ENCODE data around the gene RNF41. TPM values are rescaled to one million over a fixed set of nuclear protein-coding genes. Genes with fewer than 3 reads are reported as not detected.

Gene RNF41
- total and polyA plus RNA-seq, 2 experiments from 2014 or later, result 17.3 to 37.2 TPM

GRCh38 chr12:56178347-56178746, 43.4 kb downstream of the RNF41 start:
- Histone ChIP-seq H3K27ac (no peak overlapping the region), H3K4me3 (no peak overlapping the region), H3K36me3 (peaks cover 74% of the 10 kb centered on the region), H3K27me3 (no peaks in the 10 kb centered on the region), H3K4me1 (ENCODE audit: low read depth) (peaks cover 2% of the 10 kb centered on the region), H3K9me3 (ENCODE audit: low read depth) (no peaks in the 10 kb centered on the region)
- no peak for DNase-seq (ENCODE audit: low read depth in 1 of 2, low spot score in 1 of 2)
- TF ChIP-seq CTCF (IDR thresholded peaks at IDR 0.05; ENCODE audit: low read depth, low read length), result no peak

GRCh38 chr12:56172839-56173238, 48.9 kb downstream of the RNF41 start:
- H3K4me1 ChIP-seq (ENCODE audit: low read depth), result peaks cover 3% of the 10 kb centered on the region
- TF ChIP-seq CTCF (IDR thresholded peaks at IDR 0.05; ENCODE audit: low read depth, low read length), result no peak
- H3K27ac ChIP-seq, result no peak overlapping the region
- DNase-seq (ENCODE audit: low read depth in 1 of 2, low spot score in 1 of 2), result no peak
- H3K4me3 ChIP-seq, result no peak overlapping the region
- no peaks in the 10 kb centered on the region for H3K9me3 ChIP-seq (ENCODE audit: low read depth)
- H3K27me3 ChIP-seq, result no peaks in the 10 kb centered on the region
- H3K36me3 ChIP-seq, result peaks cover 70% of the 10 kb centered on the region

GRCh38 chr12:56169229-56169759, 52.4 kb downstream of the RNF41 start:
- Histone ChIP-seq H3K4me1 (ENCODE audit: low read depth) (peaks cover 10% of the 10 kb centered on the region), H3K4me3 (no peak overlapping the region), H3K27me3 (no peaks in the 10 kb centered on the region), H3K9me3 (ENCODE audit: low read depth) (no peaks in the 10 kb centered on the region), H3K36me3 (peaks cover 63% of the 10 kb centered on the region), H3K27ac (no peak overlapping the region)
- TF ChIP-seq CTCF (IDR thresholded peaks at IDR 0.05; ENCODE audit: low read depth, low read length), result no peak
- DNase-seq (ENCODE audit: low read depth in 1 of 2, low spot score in 1 of 2), result no peak

- H3K4me1 ChIP-seq (ENCODE audit: low read depth), result peaks cover 22% of the 10 kb centered on the region
- H3K4me3 ChIP-seq, result no peak overlapping the region
- TF ChIP-seq CTCF (IDR thresholded peaks at IDR 0.05; ENCODE audit: low read depth, low read length), result no peak
- H3K9me3 ChIP-seq (ENCODE audit: low read depth), result no peaks in the 10 kb centered on the region
- no peak overlapping the region for H3K27ac ChIP-seq
- DNase-seq (ENCODE audit: low read depth in 1 of 2, low spot score in 1 of 2), result no peak
- peaks cover 66% of the 10 kb centered on the region for H3K36me3 ChIP-seq
- H3K27me3 ChIP-seq, result no peaks in the 10 kb centered on the region
Observed at GRCh38 chr12:56165369-56165768, 56.4 kb downstream of the RNF41 start.

- H3K36me3 ChIP-seq, result peaks cover 75% of the 10 kb centered on the region
- no peaks in the 10 kb centered on the region for H3K9me3 ChIP-seq (ENCODE audit: low read depth)
- DNase-seq (ENCODE audit: low read depth in 1 of 2, low spot score in 1 of 2), result no peak
- H3K4me1 ChIP-seq (ENCODE audit: low read depth), result peaks cover 32% of the 10 kb centered on the region
- H3K27ac ChIP-seq, result peak overlapping the region; percentile 100
- no peaks in the 10 kb centered on the region for H3K27me3 ChIP-seq
- no peak for TF ChIP-seq CTCF (IDR thresholded peaks at IDR 0.05; ENCODE audit: low read depth, low read length)
- H3K4me3 ChIP-seq, result no peak overlapping the region
Observed at GRCh38 chr12:56164345-56164729, 57.4 kb downstream of the RNF41 start.

All from cardiac muscle cell (in vitro differentiated cells and primary cell).